Loucy (cell line): ENCODE results near the gene THPO.

ENCODE experiments used
- CTCF ChIP-seq: fragments of 200-600 bp; sonication (generic); conservative IDR thresholded peaks from 2 replicates; pipeline ENCODE4 v1.5.1; 2014; ENCODE audit warnings: mild to moderate bottlenecking, antibody characterized with exemption, low read length
- EZH2phosphoT487 ChIP-seq: fragments of 200-600 bp; IDR thresholded peaks from 2 replicates; pipeline ENCODE4 v1.6.1; 2018; ENCODE audit warnings: antibody characterized with exemption, mild to moderate bottlenecking, moderate library complexity, borderline replicate concordance

- TF ChIP-seq CTCF (no peak), EZH2phosphoT487 (no peak)
These were observed 39.5 kb downstream of the THPO start for GRCh38 chr3:184338511-184338945.
